ENCODE data around the gene XRCC5. TPM values are rescaled to one million over a fixed set of nuclear protein-coding genes. Genes with fewer than 3 reads are reported as not detected.
"Not testable (repeated sequence)": the region's sequence is repeated elsewhere in the genome, so short reads cannot be mapped to it uniquely, and the experiment has no call there.

Gene XRCC5
- total RNA-seq, 5 donors from 2014 or later (not counting 1 experiment from before 2014, with no cell fraction given), result 187 to 219 (median 202) TPM

GRCh38 chr2:216139884-216140283 lies 30.7 kb downstream of the XRCC5 start:
- Mint-ChIP-seq H3K27ac (peak overlapping the region; percentile 8 to 11), H3K4me3 (no peak overlapping the region), H3K9me3 (no peaks in the 10 kb centered on the region), H3K27me3 (no peaks in the 10 kb centered on the region), H3K36me3 (peaks cover 61% of the 10 kb centered on the region), H3K4me1 (peaks cover 22 to 28% (median 24%) of the 10 kb centered on the region in 3 donors)
- no peak overlapping the region for H3K4me3 ChIP-seq (ENCODE audit: control insufficient read depth in 1 of 2, extremely low read depth in 1 of 2, low read length in 1 of 2)
- H3K36me3 ChIP-seq (ENCODE audit: control insufficient read depth in 2 of 2, extremely low read depth in 1 of 2, insufficient read depth in 1 of 2, low read length in 1 of 2), result peaks cover 2 to 97% of the 10 kb centered on the region in 2 donors
- ATAC-seq (replicated peaks in 1 of 4) (peak in 3 of 4 experiments; percentile 58 to 79 (median 64)), DNase-seq (peak in 32 of 35 experiments; percentile 3 to 66 (median 30))
- H3K27ac ChIP-seq (ENCODE audit: low read length), result no peak overlapping the region
- H3K27me3 ChIP-seq (replicated peaks in 1 of 2; ENCODE audit: control insufficient read depth in 2 of 2, extremely low read depth in 1 of 2, insufficient read depth in 2 of 2, low read length in 1 of 2), result no peaks in the 10 kb centered on the region
- H3K9me3 ChIP-seq, result no peaks in the 10 kb centered on the region
- CTCF ChIA-PET, result interaction anchor here (0.7 to 2.6 kb wide), 5 partner anchors 9 to 107 kb away, joined by 3 to 13 read pairs (median 12); no protein-coding TSS in a partner anchor
- POLR2A ChIA-PET, result no interaction called here
- H3K4me1 ChIP-seq (ENCODE audit: control insufficient read depth in 1 of 2, extremely low read depth in 1 of 2, insufficient read depth in 2 of 2, low read length in 2 of 2), result peaks cover 0 to 3% of the 10 kb centered on the region in 2 experiments

GRCh38 chr2:216141516-216141915 lies 32.4 kb downstream of the XRCC5 start:
- not testable (repeated sequence) for H3K4me1 ChIP-seq (ENCODE audit: control insufficient read depth in 1 of 2, extremely low read depth in 1 of 2, insufficient read depth in 2 of 2, low read length in 2 of 2); DNase-seq; H3K27ac ChIP-seq (ENCODE audit: low read length); H3K4me3 Mint-ChIP-seq; H3K4me3 ChIP-seq (ENCODE audit: control insufficient read depth in 1 of 2, extremely low read depth in 1 of 2, low read length in 1 of 2); H3K9me3 ChIP-seq; H3K27me3 ChIP-seq (replicated peaks in 1 of 2; ENCODE audit: control insufficient read depth in 2 of 2, extremely low read depth in 1 of 2, insufficient read depth in 2 of 2, low read length in 1 of 2); H3K27me3 Mint-ChIP-seq; ATAC-seq (replicated peaks in 1 of 4); H3K27ac Mint-ChIP-seq; H3K9me3 Mint-ChIP-seq
- CTCF ChIA-PET, result interaction anchor here (0.6 to 2.6 kb wide), 16 partner anchors 11 to 127 kb away, joined by 3 to 15 read pairs (median 5); no protein-coding TSS in a partner anchor
- 100% methylated on average over 1 of the region's 4 CpGs for WGBS (ENCODE audit: insufficient coverage)
- Mint-ChIP-seq H3K4me1 (peaks cover 15 to 24% (median 17%) of the 10 kb centered on the region in 3 donors), H3K36me3 (peaks cover 48% of the 10 kb centered on the region)
- POLR2A ChIA-PET, result interaction anchor here (0.6 to 1.1 kb wide), 9 partner anchors 8 to 384 kb away, joined by 3 to 9 read pairs (median 6); no protein-coding TSS in a partner anchor
- peaks cover 2 to 95% of the 10 kb centered on the region in 2 donors for H3K36me3 ChIP-seq (ENCODE audit: control insufficient read depth in 2 of 2, extremely low read depth in 1 of 2, insufficient read depth in 1 of 2, low read length in 1 of 2)

- no peak overlapping the region for H3K4me3 ChIP-seq (ENCODE audit: control insufficient read depth in 1 of 2, extremely low read depth in 1 of 2, low read length in 1 of 2)
- DNase-seq (peak in 1 of 35 experiments; percentile 14), ATAC-seq (replicated peaks in 1 of 4) (peak; percentile 67 to 94 (median 90))
- Mint-ChIP-seq H3K27ac (peak overlapping the region; percentile 11 to 46), H3K27me3 (no peaks in the 10 kb centered on the region), H3K36me3 (peaks cover 50% of the 10 kb centered on the region), H3K4me1 (peaks cover 19 to 32% (median 24%) of the 10 kb centered on the region in 3 donors), H3K9me3 (no peaks in the 10 kb centered on the region), H3K4me3 (no peak overlapping the region)
- ChIA-PET CTCF (interaction anchor here in 1 of 2 donors (0.7 to 1.4 kb wide), 2 partner anchors 105 to 110 kb away, joined by 3 to 5 read pairs; no protein-coding TSS in a partner anchor), POLR2A (no interaction called here)
- WGBS (ENCODE audit: insufficient coverage), result no CpG with 5 or more reads among the region's 1 CpG
- no peaks in the 10 kb centered on the region for H3K27me3 ChIP-seq (replicated peaks in 1 of 2; ENCODE audit: control insufficient read depth in 2 of 2, extremely low read depth in 1 of 2, insufficient read depth in 2 of 2, low read length in 1 of 2)
- H3K27ac ChIP-seq (ENCODE audit: low read length), result no peak overlapping the region
- H3K4me1 ChIP-seq (ENCODE audit: control insufficient read depth in 1 of 2, extremely low read depth in 1 of 2, insufficient read depth in 2 of 2, low read length in 2 of 2), result peaks cover 0 to 3% of the 10 kb centered on the region in 2 experiments
- peaks cover 3 to 95% of the 10 kb centered on the region in 2 donors for H3K36me3 ChIP-seq (ENCODE audit: control insufficient read depth in 2 of 2, extremely low read depth in 1 of 2, insufficient read depth in 1 of 2, low read length in 1 of 2)
- H3K9me3 ChIP-seq, result no peaks in the 10 kb centered on the region
Measured at GRCh38 chr2:216142540-216142939, 33.4 kb downstream of the XRCC5 start.

- H3K36me3 ChIP-seq (ENCODE audit: control insufficient read depth in 2 of 2, extremely low read depth in 1 of 2, insufficient read depth in 1 of 2, low read length in 1 of 2), result peaks cover 7 to 93% of the 10 kb centered on the region in 2 donors
- peaks cover 48% of the 10 kb centered on the region for H3K36me3 Mint-ChIP-seq
Measured at GRCh38 chr2:216144372-216144771, 35.2 kb downstream of the XRCC5 start.

GRCh38 chr2:216144857-216145256 lies 35.7 kb downstream of the XRCC5 start:
- Mint-ChIP-seq H3K9me3 (no peaks in the 10 kb centered on the region), H3K27me3 (no peaks in the 10 kb centered on the region), H3K4me3 (no peak overlapping the region), H3K36me3 (peaks cover 49% of the 10 kb centered on the region), H3K27ac (no peak overlapping the region), H3K4me1 (peaks cover 27 to 29% (median 28%) of the 10 kb centered on the region in 3 donors)
- CTCF ChIA-PET, result interaction anchor here (0.5 to 1.9 kb wide), 3 partner anchors 17 to 254 kb away, joined by 3 to 4 read pairs (median 3); no protein-coding TSS in a partner anchor
- no peak overlapping the region for H3K27ac ChIP-seq (ENCODE audit: low read length)
- H3K36me3 ChIP-seq (ENCODE audit: control insufficient read depth in 2 of 2, extremely low read depth in 1 of 2, insufficient read depth in 1 of 2, low read length in 1 of 2), result peaks cover 7 to 93% of the 10 kb centered on the region in 2 donors
- WGBS (ENCODE audit: insufficient coverage), result 94% methylated on average over 2 of the region's 4 CpGs
- ATAC-seq (replicated peaks in 1 of 4), result no peak
- no peak for DNase-seq
- POLR2A ChIA-PET, result interaction anchor here in 1 of 2 donors (1.2 kb wide), 1 partner anchor 19 kb away, joined by 3 read pairs; no protein-coding TSS in a partner anchor
- H3K9me3 ChIP-seq, result no peaks in the 10 kb centered on the region
- H3K4me1 ChIP-seq (ENCODE audit: control insufficient read depth in 1 of 2, extremely low read depth in 1 of 2, insufficient read depth in 2 of 2, low read length in 2 of 2), result peaks cover 0 to 3% of the 10 kb centered on the region in 2 experiments
- no peaks in the 10 kb centered on the region for H3K27me3 ChIP-seq (replicated peaks in 1 of 2; ENCODE audit: control insufficient read depth in 2 of 2, extremely low read depth in 1 of 2, insufficient read depth in 2 of 2, low read length in 1 of 2)
- no peak overlapping the region for H3K4me3 ChIP-seq (ENCODE audit: control insufficient read depth in 1 of 2, extremely low read depth in 1 of 2, low read length in 1 of 2)

More at GRCh38 chr2:216144372-216144771, 35.2 kb downstream of the XRCC5 start:
- H3K4me3 Mint-ChIP-seq, result no peak overlapping the region
- Histone ChIP-seq H3K27ac (ENCODE audit: low read length) (no peak overlapping the region), H3K27me3 (replicated peaks in 1 of 2; ENCODE audit: control insufficient read depth in 2 of 2, extremely low read depth in 1 of 2, insufficient read depth in 2 of 2, low read length in 1 of 2) (no peaks in the 10 kb centered on the region), H3K4me3 (ENCODE audit: control insufficient read depth in 1 of 2, extremely low read depth in 1 of 2, low read length in 1 of 2) (no peak overlapping the region), H3K4me1 (ENCODE audit: control insufficient read depth in 1 of 2, extremely low read depth in 1 of 2, insufficient read depth in 2 of 2, low read length in 2 of 2) (peaks cover 0 to 3% of the 10 kb centered on the region in 2 experiments), H3K9me3 (no peaks in the 10 kb centered on the region)
- no CpG with 5 or more reads among the region's 1 CpG for WGBS (ENCODE audit: insufficient coverage)
- H3K27me3 Mint-ChIP-seq, result no peaks in the 10 kb centered on the region
- ChIA-PET POLR2A (no interaction called here), CTCF (no interaction called here)
- peaks cover 24 to 29% (median 26%) of the 10 kb centered on the region in 3 donors for H3K4me1 Mint-ChIP-seq
- DNase-seq (no peak), ATAC-seq (replicated peaks in 1 of 4) (no peak)
- H3K27ac Mint-ChIP-seq, result no peak overlapping the region
- no peaks in the 10 kb centered on the region for H3K9me3 Mint-ChIP-seq

- Mint-ChIP-seq H3K27ac (peak overlapping the region; percentile 28 to 59), H3K9me3 (no peaks in the 10 kb centered on the region), H3K27me3 (no peaks in the 10 kb centered on the region), H3K4me3 (no peak overlapping the region), H3K36me3 (peaks cover 51% of the 10 kb centered on the region), H3K4me1 (peaks cover 25 to 29% (median 28%) of the 10 kb centered on the region in 3 donors)
- no peak overlapping the region for H3K27ac ChIP-seq (ENCODE audit: low read length)
- ATAC-seq (replicated peaks in 1 of 4), result no peak
- H3K36me3 ChIP-seq (ENCODE audit: control insufficient read depth in 2 of 2, extremely low read depth in 1 of 2, insufficient read depth in 1 of 2, low read length in 1 of 2), result peaks cover 7 to 93% of the 10 kb centered on the region in 2 donors
- peaks cover 0 to 3% of the 10 kb centered on the region in 2 experiments for H3K4me1 ChIP-seq (ENCODE audit: control insufficient read depth in 1 of 2, extremely low read depth in 1 of 2, insufficient read depth in 2 of 2, low read length in 2 of 2)
- POLR2A ChIA-PET, result interaction anchor here in 1 of 2 donors (0.7 kb wide), 1 partner anchor 66 kb away, joined by 3 read pairs; no protein-coding TSS in a partner anchor
- 100% methylated on average over 1 of the region's 4 CpGs for WGBS (ENCODE audit: insufficient coverage)
- H3K4me3 ChIP-seq (ENCODE audit: control insufficient read depth in 1 of 2, extremely low read depth in 1 of 2, low read length in 1 of 2), result no peak overlapping the region
- CTCF ChIA-PET, result interaction anchor here (0.6 to 1.9 kb wide), 3 partner anchors 10 to 22 kb away, joined by 3 to 5 read pairs (median 4); no protein-coding TSS in a partner anchor
- H3K9me3 ChIP-seq, result no peaks in the 10 kb centered on the region
- H3K27me3 ChIP-seq (replicated peaks in 1 of 2; ENCODE audit: control insufficient read depth in 2 of 2, extremely low read depth in 1 of 2, insufficient read depth in 2 of 2, low read length in 1 of 2), result no peaks in the 10 kb centered on the region
- no peak for DNase-seq
Measured at GRCh38 chr2:216146573-216146972, 37.4 kb downstream of the XRCC5 start.

Measured in T-cell (primary cell).